HepG2 (cell line): ENCODE results near the gene GMPPB. TPM values are rescaled to one million over a fixed set of nuclear protein-coding genes. Genes with fewer than 3 reads are reported as not detected.

Experiments used
- ATAC-seq: fragments of 200-7000 bp; cut with Tn5 transposase; 3 replicates; pipeline ENCODE4 v1.9.1; 2020; ENCODE audit warnings: mild to moderate bottlenecking, moderate library complexity
- BruUV-seq: library from RNA; stranded (reverse); fragments of 400-500 nt; replicated peaks from 2 replicates; lab custom pipeline; 2021; lab: Mats Ljungman, UMichigan
- CTCF ChIA-PET: fragments of 300-600 bp; formaldehyde crosslinking; extraction: SDS; loops from one replicate; lab custom pipeline; 2021; ENCODE audit warnings: low total read pairs, inconsistent platforms, low intra/inter-chr PET ratio; lab: Yijun Ruan, JAX
- POLR2A ChIA-PET: fragments of 350-600 bp; sonication (Branson Sonifier 250); formaldehyde crosslinking; loops from one replicate; lab custom pipeline; 2020; ENCODE audit warnings: antibody characterized with exemption, inconsistent platforms; lab: Yijun Ruan, JAX
- DNase-seq: peaks from one replicate; pipeline ENCODE4 v3.0.0-alpha.2; 2015; ENCODE audit warnings: low spot score
- FAIRE-seq: peaks from 3 replicates; lab custom pipeline; 2011; peaks lifted over from hg19 to GRCh38; lab: Jason Lieb, UNC
- H2AFZ ChIP-seq: one replicate; pipeline ENCODE4 v1.6.1; 2011; ENCODE audit warnings: low read length, inconsistent platforms
- H3K27ac ChIP-seq: fragments of 300-600 bp; 3 replicates; pipeline ENCODE4 v1.8.0; 2011; ENCODE audit warnings: mixed run types, mild to moderate bottlenecking, mixed read lengths, low read length, inconsistent platforms; ENCODE audit not compliant: insufficient read depth; ENCODE audit errors: extremely low read length
- H3K27me3 ChIP-seq, 2 experiments: fragments of 200-600 bp in 1 of 2; 2 replicates in 1 of 2; 3 replicates in 1 of 2; pipeline versions ENCODE4 v1.6.0 to v1.8.0; 2011; ENCODE audit warnings: low read length in 2 of 2, mild to moderate bottlenecking in 2 of 2, moderate library complexity in 2 of 2, inconsistent platforms in 1 of 2; ENCODE audit not compliant: insufficient read depth in 2 of 2, control insufficient read depth in 1 of 2
- H3K36me3 ChIP-seq, 2 experiments: fragments of 200-600 bp in 1 of 2; replicated peaks in 1 of 2; 2 replicates in 1 of 2; 3 replicates in 1 of 2; pipeline versions ENCODE4 v1.5.1 to v1.8.0; 2011; ENCODE audit warnings: low read length in 2 of 2, inconsistent platforms in 1 of 2; ENCODE audit not compliant: insufficient read depth in 2 of 2, control insufficient read depth in 1 of 2
- H3K4me1 ChIP-seq: 2 replicates; pipeline ENCODE4 v1.5.1; 2012; ENCODE audit warnings: low read length, inconsistent platforms; ENCODE audit not compliant: insufficient read depth
- H3K4me2 ChIP-seq: 2 replicates; pipeline ENCODE4 v1.6.0; 2011; ENCODE audit warnings: low read depth, low read length, inconsistent platforms
- H3K4me3 ChIP-seq, 3 experiments: fragments of 200-600 bp in 1 of 3; sonication (generic), shearing (Covaris generic) in 1 of 3; replicated peaks in 1 of 3; 2 replicates each; pipeline ENCODE4 v1.5.1; 2011 to 2016; ENCODE audit warnings: low read length in 3 of 3, inconsistent platforms in 2 of 3, low read depth in 2 of 3, mild to moderate bottlenecking in 2 of 3, control low read depth in 1 of 3, mixed read lengths in 1 of 3; ENCODE audit not compliant: insufficient read depth in 1 of 3
- H3K79me2 ChIP-seq: one replicate; pipeline ENCODE4 v1.6.1; 2011; ENCODE audit warnings: low read length, inconsistent platforms; ENCODE audit not compliant: insufficient read depth
- H3K9ac ChIP-seq: 2 replicates; pipeline ENCODE4 v1.6.0; 2011; ENCODE audit warnings: mild to moderate bottlenecking, low read depth, low read length, inconsistent platforms; ENCODE audit not compliant: insufficient read depth
- H3K9me3 ChIP-seq: 2 replicates; pipeline ENCODE4 v1.5.1; 2012; ENCODE audit warnings: mild to moderate bottlenecking, low read length
- H4K20me1 ChIP-seq: 2 replicates; pipeline ENCODE4 v1.6.0; 2011; ENCODE audit warnings: inconsistent platforms, mild to moderate bottlenecking, low read length, moderate library complexity; ENCODE audit not compliant: insufficient read depth
- HNF4A ChIP-seq: sonication (generic); formaldehyde crosslinking; IDR thresholded peaks from 2 replicates; pipeline ENCODE4 v1.4.0; 2020; ENCODE audit warnings: missing genetic modification reagents
- MED1 ChIP-seq: sonication (generic); formaldehyde crosslinking; IDR thresholded peaks from 2 replicates; pipeline ENCODE4 v1.4.0; 2020; ENCODE audit warnings: missing genetic modification reagents
- NR2C2 ChIP-seq: sonication (generic); formaldehyde crosslinking; IDR thresholded peaks from 2 replicates; pipeline ENCODE4 v1.4.0; 2020; ENCODE audit warnings: missing genetic modification reagents, mild to moderate bottlenecking, moderate library complexity, borderline replicate concordance
- RBFOX2 ChIP-seq: fragments of 200-400 bp; formaldehyde crosslinking; IDR thresholded peaks from 2 replicates; pipeline ENCODE4 v1.6.1; 2017; ENCODE audit warnings: low read depth, mild to moderate bottlenecking, low read length
- RXRA ChIP-seq: sonication (generic); formaldehyde crosslinking; IDR thresholded peaks from 2 replicates; pipeline ENCODE4 v1.5.1; 2020; ENCODE audit warnings: missing genetic modification reagents
- ZBTB7A ChIP-seq: sonication (generic); formaldehyde crosslinking; IDR thresholded peaks from 2 replicates; pipeline ENCODE4 v1.8.0; 2022; ENCODE audit warnings: mild to moderate bottlenecking, missing genetic modification reagents
- ZFX ChIP-seq: sonication (generic); formaldehyde crosslinking; IDR thresholded peaks from 2 replicates; pipeline ENCODE4 v1.4.0; 2020; ENCODE audit warnings: mild to moderate bottlenecking, low read depth, missing genetic modification reagents, moderate library complexity
- ZFY ChIP-seq: sonication (generic); formaldehyde crosslinking; IDR thresholded peaks from 2 replicates; pipeline ENCODE4 v1.4.0; 2020; ENCODE audit warnings: missing genetic modification reagents
- ZNF264 ChIP-seq: sonication (generic); formaldehyde crosslinking; IDR thresholded peaks from 2 replicates; pipeline ENCODE4 v1.4.0; 2020; ENCODE audit warnings: missing genetic modification reagents
- WGBS: methylation state at CpG from one replicate; pipeline ENCODE4 v1.1.6; 2017; ENCODE audit warnings: low lambda C conversion rate; 5-methylcytosine and 5-hydroxymethylcytosine counted together
- in situ Hi-C: cut with HindIII; loops from 2 replicates; pipeline ENCODE4 v1.10.0; 2017; ENCODE audit warnings: low pct_unique_long_range_greater_than_20kb; ENCODE audit not compliant: extremely low pct_ligation_motif_present
- intact Hi-C: fragments of 100-400 bp; cut with micrococcal nuclease; formaldehyde crosslinking; loops from one replicate; pipeline ENCODE4 v1.10.0; 2022; ENCODE audit not compliant: unreplicated experiment
- polyA plus RNA-seq, 8 experiments: library from polyadenylated mRNA; depleted of rRNA in 3 of 8; stranded (reverse) in 7 of 8; unstranded in 1 of 8; fragments of >200 nt; fragmentation: Illumina TruSeq in 4 of 8; extraction: Trizol in 4 of 8; gene quantifications; 2 replicates each; pipeline versions ENCODE4 v1.2.1 to v1.2.3, GENCODE V29; 2011 to 2016; ENCODE audit warnings: low read depth in 4 of 8, missing spikeins in 1 of 8, mixed read lengths in 1 of 8; ENCODE audit not compliant: insufficient read depth in 1 of 8
- total RNA-seq, 5 experiments: library from RNA; depleted of rRNA; stranded (reverse); fragments of >200 nt; fragmentation: Illumina TruSeq; extraction: Trizol; gene quantifications; 2 replicates each; pipeline ENCODE4 v1.2.3, GENCODE V29; 2016; ENCODE audit warnings: low read depth in 1 of 5

GMPPB gene
- total and polyA plus RNA-seq, 2 of the 13 experiments (the other 11 are each of a cell fraction or from before 2014, with no cell fraction given) = 6.5 to 23.1 TPM

- TF ChIP-seq ZBTB7A (CRISPR knock-in tag) (peak; percentile 24; the same call in 1 of the 2 replicates), ZFY (CRISPR knock-in tag) (peak; percentile 20; the same call in 1 of the 2 replicates), NR2C2 (CRISPR knock-in tag) (0 out of 2 replicates have a peak, but pooled peaks have one; percentile 38), RXRA (CRISPR knock-in tag) (peak; percentile 53), HNF4A (CRISPR knock-in tag) (peak; percentile 66), MED1 (CRISPR knock-in tag) (peak; percentile 20; the same call in 1 of the 2 replicates), ZFX (CRISPR knock-in tag) (0 out of 2 replicates have a peak, but pooled peaks have one; percentile 18)
Observed at GRCh38 chr3:49684453-49684852, 39.3 kb downstream of the GMPPB start (continued).

GRCh38 chr3:49683162-49683561, 40.6 kb downstream of the GMPPB start:
- 98% methylated on average over 6 of the region's 6 CpGs for WGBS
- TF ChIP-seq RBFOX2 (peak; percentile 5; the same call in 1 of the 2 replicates), ZNF264 (CRISPR knock-in tag) (no peak)
- no peak for ATAC-seq
- Histone ChIP-seq H2AFZ (no peak overlapping the region), H3K79me2 (peaks cover 11% of the 10 kb centered on the region), H3K27ac (peak overlapping the region; percentile 36), H3K4me2 (no peak overlapping the region), H4K20me1 (peaks cover 3% of the 10 kb centered on the region; the same call in 1 of the 2 replicates), H3K27me3 (no peaks in the 10 kb centered on the region; a peak in 1 of 5 replicates), H3K4me1 (peaks cover 34% of the 10 kb centered on the region), H3K36me3 (peaks cover 35 to 57% of the 10 kb centered on the region in 2 experiments), H3K9ac (no peak overlapping the region), H3K4me3 (no peak overlapping the region), H3K9me3 (no peaks in the 10 kb centered on the region)
- ChIA-PET CTCF (no interaction called here), POLR2A (interaction anchor here (1.5 kb wide), 1 partner anchor 143 kb away, joined by 7 read pairs; no protein-coding TSS in a partner anchor)
- no peak for DNase-seq
- FAIRE-seq = no peak
- in situ Hi-C loops = no loop called here
- intact Hi-C loops = no loop called here
- BruUV-seq = TSS peak; percentile 8
